Psoas muscle (tissue), 8 donors: Measurements from ENCODE around the gene NAA60. TPM values are rescaled to one million over a fixed set of nuclear protein-coding genes. Genes with fewer than 3 reads are reported as not detected.

Source experiments
- ATAC-seq, 4 donors: fragments of 200-7000 bp; cut with Tn5 transposase; one replicate each; pipeline ENCODE4 v1.9.1; 2020; ENCODE audit warnings: moderate library complexity in 3 of 4, mild to moderate bottlenecking in 2 of 4
- DNase-seq, 2 donors: peaks; one replicate each; pipeline ENCODE4 v3.0.0-alpha.2; 2020
- H3K27ac ChIP-seq: fragments of 200-600 bp; one replicate; pipeline ENCODE4 v1.8.0; 2022
- H3K27me3 ChIP-seq, 3 donors: fragments of 200-600 bp in 1 of 3; one replicate each; pipeline versions ENCODE4 v1.6.1 to v1.8.0; 2013 to 2022; ENCODE audit warnings: low read length in 2 of 3, mild to moderate bottlenecking in 2 of 3, moderate library complexity in 1 of 3; ENCODE audit not compliant: insufficient read depth in 3 of 3
- H3K36me3 ChIP-seq, 2 donors: fragments of 200-600 bp in 1 of 2; one replicate each; pipeline versions ENCODE4 v1.6.1 to v1.8.0; 2013 to 2022; ENCODE audit warnings: low read depth in 1 of 2, mild to moderate bottlenecking in 1 of 2, moderate library complexity in 1 of 2; ENCODE audit not compliant: insufficient read depth in 1 of 2
- H3K4me1 ChIP-seq: fragments of 200-600 bp; one replicate; pipeline ENCODE4 v1.8.0; 2022
- H3K4me3 ChIP-seq: fragments of 200-600 bp; one replicate; pipeline ENCODE4 v1.8.0; 2022; ENCODE audit warnings: mild to moderate bottlenecking
- H3K9me3 ChIP-seq: fragments of 200-600 bp; one replicate; pipeline ENCODE4 v1.8.0; 2022
- WGBS, 3 donors: extraction: QIAGEN DNeasy Blood & Tissue Kit; methylation state at CpG; one replicate each; pipeline versions ENCODE4 v1.1.6 to v1.1.7; 2013; 5-methylcytosine and 5-hydroxymethylcytosine counted together
- intact Hi-C, 2 donors: fragments of 100-400 bp; cut with DNase I; formaldehyde crosslinking; loops; one replicate each; pipeline versions ENCODE4 v1.11.0 to v1.14.2; 2022
- long read RNA-seq, 2 donors: library from polyadenylated mRNA; unstranded; transcript quantifications; one replicate each; pipeline ENCODE4 v2.0.0, GENCODE V29; 2021
- polyA plus RNA-seq, 3 donors: library from polyadenylated mRNA; stranded (reverse); fragments of 200-250 nt; gene quantifications; one replicate each; pipeline ENCODE4 v1.2.3, GENCODE V29; 2013
- total RNA-seq, 4 donors: library from RNA; stranded (reverse); fragmentation: NEBNext Ultra II Directional in 2 of 4; extraction: Animal tissue kit (Norgen Biotek cat#: 25700) in 2 of 4; gene quantifications; one replicate each; pipeline versions ENCODE4 v1.2.1 to v1.2.4, GENCODE V29; 2021 to 2023
- TF ChIP-seq, protein P1 (sequence below): fragments of 200-600 bp; IDR thresholded peaks from one replicate; pipeline ENCODE4 v1.8.0; 2022; ENCODE audit warnings: antibody characterized with exemption
- donor health status: healthy with polysubstance abuse.
- donor health status: DM: no; HTN: no; CAD: no; lungs with moderate emphysema.
- donor health status: Bipolar disorder and iron deficiency.
- donor health status: healthy.
- donor health status: DM: yes; HTN: yes; CAD: no.
- donor health status: DM: no; HTN: no; CAD: no.
- donor health status: DM: no; HTN: no; CAD: no.
- donor health status: DM: yes; HTN: yes; CAD: no.

NAA60 gene
- 10 to 100 TPM; 17.9 to 20.1 (median 19.0) TPM for total RNA-seq
- 10 to 100 TPM; 20.9 to 29.3 (median 23.4) TPM for polyA plus RNA-seq
- long read RNA-seq, donor 1, partial matches to known transcripts, result 0 of 11 reads
- long read RNA-seq, donor 1, other reads (novel, unspliced or antisense), result 2 of 11 reads
- long read RNA-seq, donor 2, transcript NAA60-214 (6 exons, 2,931 nt), result major isoform, 10 of 52 reads
- long read RNA-seq, donor 2, transcript NAA60-229 (7 exons, 2,531 nt), result minor isoform, 6 of 52 reads
- long read RNA-seq, donor 2, transcript NAA60-203 (7 exons, 2,619 nt), result minor isoform, 5 of 52 reads
- long read RNA-seq, donor 2, partial matches to known transcripts, result 15 of 52 reads
- long read RNA-seq, donor 2, other reads (novel, unspliced or antisense), result 10 of 52 reads

DNA sequence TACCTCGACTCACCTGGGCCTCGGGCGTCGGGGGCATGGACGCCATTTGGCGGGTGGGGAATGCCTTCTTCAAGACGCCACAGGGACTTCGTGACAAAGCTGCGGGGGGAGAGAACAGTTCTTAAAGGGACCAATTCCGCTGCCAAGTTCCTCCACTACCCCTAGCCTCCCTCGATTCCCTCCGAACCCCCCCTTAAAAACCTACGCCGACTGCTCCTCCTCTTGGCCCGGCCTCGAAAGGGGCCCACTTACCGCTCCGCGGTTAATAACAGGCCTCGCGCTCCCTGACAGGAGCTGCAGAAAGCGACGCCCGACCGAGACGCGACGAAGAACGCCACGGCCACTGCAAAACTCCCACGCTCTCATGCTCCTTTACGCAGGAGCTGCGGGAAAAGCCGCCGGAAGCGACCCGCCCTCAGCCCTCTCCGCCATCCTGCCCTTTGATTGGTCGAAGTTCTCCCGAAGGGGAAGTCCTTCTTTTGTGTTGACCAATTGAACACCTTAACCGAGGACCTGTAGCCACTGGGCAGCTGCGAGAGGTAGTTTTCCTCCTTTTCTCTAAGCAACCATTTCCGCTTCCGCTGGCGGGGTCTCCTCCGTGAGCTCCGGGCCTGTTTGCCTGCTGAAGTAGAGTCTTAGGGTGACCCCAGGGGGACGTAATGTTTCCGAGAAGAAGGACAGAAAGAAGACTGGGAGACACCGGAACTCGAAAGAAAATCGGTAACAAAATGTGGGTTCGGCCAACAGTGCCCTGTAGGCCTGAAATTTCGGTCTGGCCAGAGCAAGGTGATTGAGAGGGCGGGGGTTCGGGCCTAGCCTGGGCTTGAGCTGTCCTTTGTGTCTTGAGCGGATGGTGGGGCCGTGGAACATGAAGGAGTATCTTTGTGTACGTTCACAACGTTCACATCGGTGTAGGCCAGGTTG lies at the start of gene NAA60, which contains the start of gene ZNF597:
NAA60 (plus strand) TSS at position 573 of the 924 bp plus-strand sequence. CDS start 32,548 bp downstream, outside the sequence.
ZNF597 (minus strand) TSS at position 397 of the 924 bp plus-strand sequence; CDS start at position 46, 351 bp downstream.
- intact Hi-C loops, result no loop called here
- H3K27me3 ChIP-seq, result no peaks in the 10 kb centered on the region
- WGBS, 3 donors, result 36 to 43% (median 42%) methylated on average over 59 to 61 of the region's 61 CpGs

DNA sequence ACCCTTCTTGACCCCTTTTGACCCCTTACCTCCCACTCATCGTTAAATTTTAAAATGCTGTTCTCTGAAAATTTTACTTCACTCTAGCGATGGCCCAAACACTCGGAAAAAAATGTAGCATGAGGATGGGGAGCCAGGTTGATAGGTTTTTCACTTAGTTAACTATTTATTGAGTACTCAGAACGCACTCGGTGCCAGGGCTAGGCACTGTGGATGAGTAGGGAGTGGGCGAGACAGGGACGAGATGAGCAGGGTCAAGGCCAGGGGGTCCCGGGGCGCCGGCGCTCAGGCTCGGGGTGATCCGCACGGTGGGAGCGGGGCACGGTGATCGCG lies 43.1 kb upstream of the NAA60 start:
- peaks cover 45% of the 10 kb centered on the region for H3K9me3 ChIP-seq
- H3K27ac ChIP-seq, result peak overlapping the region; percentile 90
- DNase-seq, result no peak
- H3K4me1 ChIP-seq, result peaks cover 12% of the 10 kb centered on the region
- H3K4me3 ChIP-seq, result peak overlapping the region; percentile 98
- TF ChIP-seq, protein P1, sequence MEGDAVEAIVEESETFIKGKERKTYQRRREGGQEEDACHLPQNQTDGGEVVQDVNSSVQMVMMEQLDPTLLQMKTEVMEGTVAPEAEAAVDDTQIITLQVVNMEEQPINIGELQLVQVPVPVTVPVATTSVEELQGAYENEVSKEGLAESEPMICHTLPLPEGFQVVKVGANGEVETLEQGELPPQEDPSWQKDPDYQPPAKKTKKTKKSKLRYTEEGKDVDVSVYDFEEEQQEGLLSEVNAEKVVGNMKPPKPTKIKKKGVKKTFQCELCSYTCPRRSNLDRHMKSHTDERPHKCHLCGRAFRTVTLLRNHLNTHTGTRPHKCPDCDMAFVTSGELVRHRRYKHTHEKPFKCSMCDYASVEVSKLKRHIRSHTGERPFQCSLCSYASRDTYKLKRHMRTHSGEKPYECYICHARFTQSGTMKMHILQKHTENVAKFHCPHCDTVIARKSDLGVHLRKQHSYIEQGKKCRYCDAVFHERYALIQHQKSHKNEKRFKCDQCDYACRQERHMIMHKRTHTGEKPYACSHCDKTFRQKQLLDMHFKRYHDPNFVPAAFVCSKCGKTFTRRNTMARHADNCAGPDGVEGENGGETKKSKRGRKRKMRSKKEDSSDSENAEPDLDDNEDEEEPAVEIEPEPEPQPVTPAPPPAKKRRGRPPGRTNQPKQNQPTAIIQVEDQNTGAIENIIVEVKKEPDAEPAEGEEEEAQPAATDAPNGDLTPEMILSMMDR, result no peak
- intact Hi-C loops, result loop anchor here (2.0 to 5.0 kb wide), 3 partner anchors 56 to 100 kb away; partner anchors contain the start of gene CLUAP1 (in 1 of the 2)
- 0 to 1% (median 0%) methylated on average over 18 of the region's 18 CpGs for whole genome bisulfite sequencing, 3 donors
- no peak for ATAC-seq
- peaks cover 11 to 54% of the 10 kb centered on the region in 2 donors for H3K36me3 ChIP-seq
- H3K27me3 ChIP-seq, result no peaks in the 10 kb centered on the region

More for the DNA sequence above, at the start of gene NAA60, which contains the start of gene ZNF597:
- ATAC-seq, result peak; percentile 99 to 100 (median 100)
- Histone ChIP-seq H3K4me1 (peaks cover 7% of the 10 kb centered on the region), H3K27ac (peak within 1 kb of the TSS; percentile 74), H3K9me3 (no peaks in the 10 kb centered on the region), H3K4me3 (peak within 1 kb of the TSS; percentile 73), H3K36me3 (peaks cover 0 to 25% of the 10 kb centered on the region in 2 donors)
- DNase-seq, result peak; percentile 75 to 88
- TF ChIP-seq, protein P1, result no peak

DNA sequence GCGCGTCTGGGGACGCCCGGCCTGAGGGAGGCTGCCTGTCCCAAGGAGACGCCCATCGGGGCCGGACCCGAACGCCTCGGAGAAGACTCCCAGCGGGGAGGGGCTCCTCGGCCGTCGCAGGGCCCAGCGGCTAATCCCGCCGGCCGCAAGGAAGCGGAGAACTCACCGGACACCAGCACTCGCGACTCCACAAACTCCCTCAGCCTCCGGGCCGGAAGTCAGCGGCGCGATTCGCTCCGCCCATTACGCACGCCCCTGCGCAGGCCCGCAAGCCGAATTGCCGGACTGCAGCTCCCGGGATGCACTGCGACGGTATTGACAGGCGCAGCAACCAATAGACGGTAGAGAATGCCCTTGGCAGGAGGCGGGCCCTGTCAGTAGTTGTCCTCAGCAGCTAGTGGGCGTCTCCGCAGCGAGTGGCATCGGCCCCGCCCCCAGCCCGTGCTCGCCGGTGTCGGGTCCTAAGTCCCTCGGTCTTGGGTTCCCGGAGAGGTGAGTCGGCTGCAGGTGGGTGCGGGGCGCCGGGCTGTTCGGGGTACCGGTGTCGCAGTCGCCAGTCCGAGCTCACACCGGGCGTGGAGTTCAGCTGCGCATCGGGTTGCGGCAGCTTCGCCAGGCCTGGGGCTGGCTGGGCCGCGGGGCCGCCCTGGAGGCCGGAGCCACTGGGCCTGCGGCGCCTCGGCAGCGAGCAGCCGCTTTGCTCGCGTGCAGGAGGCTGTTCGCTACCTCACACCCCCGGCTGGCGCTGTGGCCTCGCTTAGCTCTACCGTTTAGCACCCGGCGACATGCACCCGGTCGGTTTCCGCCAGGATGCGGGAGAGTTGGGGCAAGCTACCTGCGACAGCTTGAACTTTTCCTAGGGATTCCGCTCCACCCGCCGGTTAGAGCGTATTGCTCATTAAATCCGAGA lies 42.4 kb upstream of the NAA60 start, which contains the start of the genes ZNF174 and ZSCAN32:
ZNF174 (plus strand) TSS at position 437 of the 910 bp plus-strand sequence. CDS start 790 bp downstream, outside the sequence.
ZSCAN32 (minus strand) TSS at position 226 of the 910 bp plus-strand sequence. CDS start 3,447 bp downstream, outside the sequence.
- Histone ChIP-seq H3K27ac (peak within 1 kb of the TSS; percentile 90), H3K4me3 (peak within 1 kb of the TSS; percentile 98), H3K4me1 (peaks cover 12% of the 10 kb centered on the region), H3K36me3 (peaks cover 17 to 54% of the 10 kb centered on the region in 2 donors), H3K27me3 (no peaks in the 10 kb centered on the region), H3K9me3 (peaks cover 45% of the 10 kb centered on the region)
- ATAC-seq (peak; percentile 99 to 100 (median 100)), DNase-seq (peak; percentile 99)
- intact Hi-C loops, result loop anchor here (1.0 to 5.0 kb wide), 4 partner anchors 56 to 100 kb away; partner anchors contain the start of genes CLUAP1 (in 1 of the 2), TIGD7 (in 1 of the 2) and ZNF75A (in 1 of the 2)
- 0% methylated on average over 75 to 95 of the region's 95 CpGs for WGBS, 3 donors
- TF ChIP-seq, protein P1, result no peak
